GM23338 (cell line): ENCODE measurements around the gene EMILIN2.

Experiments used
- CTCF ChIP-seq, 2 experiments: fragments of 200-600 bp in 1 of 2; sonication (generic) in 1 of 2; conservative IDR thresholded peaks; 2 replicates each; pipeline versions ENCODE4 v1.5.1 to v1.6.1; 2016 to 2017; ENCODE audit warnings: antibody characterized with exemption in 2 of 2, low read depth in 2 of 2, mild to moderate bottlenecking in 2 of 2, moderate library complexity in 1 of 2
- EZH2phosphoT487 ChIP-seq: fragments of 200-600 bp; sonication (generic); IDR thresholded peaks from one replicate; pipeline ENCODE4 v1.8.1; 2018; ENCODE audit warnings: antibody characterized with exemption; ENCODE audit not compliant: unreplicated experiment
- STAT1 ChIP-seq: IDR thresholded peaks from one replicate; pipeline ENCODE4 v1.6.1; 2016; ENCODE audit warnings: antibody characterized with exemption; ENCODE audit not compliant: unreplicated experiment

GRCh38 chr18:2797951-2798350 lies 48.9 kb upstream of the EMILIN2 start:
- TF ChIP-seq STAT1 (no peak), CTCF (conservative IDR thresholded peaks at IDR 0.05; ENCODE audit: low read depth in 2 of 2) (no peak), EZH2phosphoT487 (no peak)
